Fibroblast of peridontal ligament (primary cell): Measurements from ENCODE around the gene KCNH4.
A peak's percentile ranks its signal among the peaks of the same experiment; 100 is the strongest.
"Not testable (repeated sequence)": the region's sequence is repeated elsewhere in the genome, so short reads cannot be mapped to it uniquely, and the experiment has no call there.

Experiments used
- DNase-seq: peaks from one replicate; pipeline ENCODE4 v3.0.0-alpha.2; 2010; ENCODE audit errors: extremely low read depth

The KCNH4 gene

GRCh38 chr17:42193969-42194899, 13.3 kb upstream of the KCNH4 start, which contains the start of gene GHDC:
GHDC (minus strand) TSS chr17:42194494; CDS start chr17:42193581, 913 bp downstream.
- peak; percentile 69 for DNase-seq

- DNase-seq = no peak
These were observed 12.4 kb upstream of the KCNH4 start for GRCh38 chr17:42193216-42193968.

- no peak for DNase-seq
These were observed 11.5 kb upstream of the KCNH4 start for GRCh38 chr17:42192189-42193126.

- no peak for DNase-seq
These were observed 10.3 kb upstream of the KCNH4 start for GRCh38 chr17:42191275-42191608.

DNA sequence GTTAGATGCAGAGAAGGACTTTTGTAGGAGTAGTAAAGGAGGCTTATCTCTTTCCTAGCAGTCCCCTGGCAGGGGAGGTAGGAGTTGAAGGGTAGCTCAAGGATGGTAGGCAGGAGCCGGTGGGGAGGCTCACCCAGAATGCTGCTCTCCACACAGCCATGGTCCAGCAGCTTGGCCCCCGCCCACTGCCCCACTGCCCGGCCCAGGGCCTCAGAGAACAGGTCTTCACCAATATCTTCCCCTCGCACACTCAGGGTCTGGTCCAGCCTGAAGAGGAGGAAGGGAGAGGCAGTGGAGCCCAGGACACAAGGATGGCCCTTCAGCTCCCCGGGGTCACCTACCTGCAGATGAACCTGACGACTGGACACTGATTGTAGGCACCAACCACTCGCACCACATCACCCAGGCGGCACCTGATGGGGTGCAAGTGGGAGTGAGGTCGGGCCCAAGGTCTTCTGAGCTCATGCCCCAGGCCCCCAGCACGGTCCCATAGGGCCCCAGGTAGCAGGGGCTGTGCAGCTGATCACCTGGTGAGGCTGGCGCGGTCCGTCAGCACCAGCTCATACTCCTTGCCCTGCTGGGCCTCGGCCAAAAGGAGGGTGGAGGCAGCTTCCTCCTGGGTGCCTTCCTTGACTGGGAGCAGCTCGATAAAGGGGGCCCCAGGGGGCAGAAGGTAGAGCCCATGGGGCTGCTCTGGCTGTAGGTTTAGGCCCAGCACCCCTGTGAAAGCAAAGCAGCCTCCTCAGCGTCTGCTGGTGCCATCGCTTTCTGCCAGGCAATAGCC, 9.7 kb upstream of the KCNH4 start:
- DNase-seq = no peak

DNA sequence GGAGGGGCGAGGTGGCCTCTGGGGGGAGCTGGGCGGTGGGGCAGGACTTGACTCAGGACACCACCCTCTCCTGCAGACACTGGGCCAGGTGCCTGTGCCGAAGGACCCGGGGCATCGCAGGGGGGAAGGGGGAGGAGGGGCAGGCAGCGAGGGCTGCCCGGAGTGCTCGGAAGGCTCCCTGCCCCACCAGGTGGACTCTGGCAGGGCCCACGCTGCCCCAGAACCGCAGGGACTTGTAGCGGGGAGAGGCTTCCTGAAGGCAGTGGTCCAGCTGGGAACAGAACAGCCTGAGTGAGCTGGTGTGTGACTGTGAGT, 8.7 kb upstream of the KCNH4 start:
- no peak for DNase-seq

- DNase-seq = peak; percentile 15
These were observed 8.1 kb upstream of the KCNH4 start for GRCh38 chr17:42188749-42189650.

DNA sequence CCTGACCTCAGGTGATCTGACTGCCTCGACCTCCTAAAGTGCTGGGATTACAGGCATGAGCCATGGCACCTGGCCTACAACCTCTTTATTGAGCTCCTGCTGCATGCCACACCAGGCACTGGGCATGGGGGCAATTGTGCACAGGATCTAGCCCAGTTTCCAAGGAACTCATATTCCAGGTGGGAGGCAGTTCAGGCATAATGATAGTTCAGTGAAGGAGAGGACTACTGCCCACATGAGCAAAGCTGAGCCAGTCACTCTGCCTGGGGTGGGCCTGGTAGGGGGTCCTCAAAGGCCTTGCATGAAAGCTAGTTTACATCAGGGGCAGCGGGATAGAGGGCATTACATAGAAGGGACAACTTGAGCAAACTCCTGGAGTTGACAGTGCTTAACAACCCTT, 6.9 kb upstream of the KCNH4 start:
- DNase-seq = no peak

DNA sequence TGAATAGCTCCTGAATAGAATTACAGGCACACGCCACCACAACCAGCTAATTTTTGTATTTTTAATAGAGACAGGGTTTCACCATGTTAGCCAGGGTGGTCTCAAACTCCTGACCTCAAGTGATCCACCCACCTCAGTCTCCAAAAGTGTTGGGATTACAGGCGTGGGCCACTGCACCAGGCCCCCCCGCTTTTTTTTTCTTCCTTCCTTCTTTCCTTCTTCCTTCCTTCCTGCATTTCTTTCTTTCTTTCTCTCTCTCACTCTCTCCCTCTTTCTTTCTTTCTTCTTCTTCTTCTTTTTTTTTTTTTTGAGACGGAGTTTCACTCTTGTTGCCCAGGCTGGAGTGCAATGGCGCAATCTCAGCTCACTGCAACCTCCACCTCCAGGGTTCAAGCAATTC, 5.2 kb upstream of the KCNH4 start:
- DNase-seq = not testable (repeated sequence)

DNA sequence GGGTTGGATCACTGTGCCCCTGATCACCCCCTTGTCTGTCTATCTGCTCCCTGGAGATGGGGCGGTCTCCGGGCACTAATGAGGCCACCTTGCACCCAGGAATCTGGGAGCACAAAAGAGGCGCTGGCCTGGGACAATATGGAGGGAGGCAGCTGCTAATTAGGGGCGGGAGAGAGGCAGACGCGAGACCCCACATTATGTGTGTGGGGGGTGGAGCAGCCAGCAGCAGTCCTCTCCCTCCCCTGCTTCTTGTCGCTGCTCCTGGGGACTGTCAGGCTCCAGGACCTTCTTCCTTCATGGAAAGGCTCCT, 4.6 kb upstream of the KCNH4 start:
- no peak for DNase-seq

DNA sequence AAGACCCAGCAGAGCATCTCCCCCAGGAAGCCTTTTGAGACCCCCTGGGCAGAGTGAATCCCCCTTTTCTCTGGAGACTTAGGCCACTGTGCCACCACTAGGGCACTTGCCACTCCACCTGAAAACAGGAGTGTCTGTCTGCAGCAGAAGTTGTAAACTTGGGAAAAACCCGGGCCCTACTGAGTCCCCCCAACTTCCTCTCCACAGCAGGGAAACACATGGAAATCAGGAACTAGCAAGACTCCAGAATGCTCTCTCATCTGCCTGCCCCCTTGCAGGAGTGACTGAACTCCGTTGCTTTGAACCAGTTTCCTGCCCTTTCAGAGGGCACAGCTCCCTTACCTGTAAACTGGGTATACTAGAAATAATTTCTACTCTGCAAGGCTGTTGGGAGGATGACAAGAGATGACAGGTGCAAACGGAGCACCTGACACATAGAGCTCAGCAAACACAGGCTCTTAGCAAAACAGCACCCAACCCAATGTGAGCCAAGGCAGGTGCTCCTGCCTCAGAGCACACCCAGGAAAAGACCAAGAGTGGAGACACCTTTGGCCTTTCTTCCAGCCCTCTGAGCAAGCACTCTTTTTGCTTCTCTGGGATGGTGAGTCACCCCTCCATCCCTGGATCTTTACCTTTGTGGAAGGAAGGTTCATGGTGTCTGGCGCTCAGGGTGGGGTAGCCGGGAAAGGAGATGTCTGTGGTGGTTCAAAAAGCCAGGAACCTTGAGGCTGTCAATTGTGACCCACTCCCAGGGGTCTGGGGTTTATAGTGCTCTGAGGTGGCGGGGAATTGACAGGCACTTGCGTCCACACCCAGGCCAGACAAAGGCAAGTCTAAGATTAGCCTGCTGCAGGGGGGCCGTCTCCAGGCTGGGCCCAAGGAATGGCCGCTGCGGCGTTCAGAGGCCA, 4.0 kb upstream of the KCNH4 start, which contains the start of gene HCRT:
HCRT (minus strand) TSS at position 740 of the 908 bp plus-strand sequence; CDS start at position 653, 87 bp downstream.
- no peak for DNase-seq

GRCh38 chr17:42183741-42184711, 3.1 kb upstream of the KCNH4 start:
- DNase-seq = peak; percentile 49

- peak; percentile 31 for DNase-seq
These were observed 2.2 kb upstream of the KCNH4 start for GRCh38 chr17:42182927-42183734.

DNA sequence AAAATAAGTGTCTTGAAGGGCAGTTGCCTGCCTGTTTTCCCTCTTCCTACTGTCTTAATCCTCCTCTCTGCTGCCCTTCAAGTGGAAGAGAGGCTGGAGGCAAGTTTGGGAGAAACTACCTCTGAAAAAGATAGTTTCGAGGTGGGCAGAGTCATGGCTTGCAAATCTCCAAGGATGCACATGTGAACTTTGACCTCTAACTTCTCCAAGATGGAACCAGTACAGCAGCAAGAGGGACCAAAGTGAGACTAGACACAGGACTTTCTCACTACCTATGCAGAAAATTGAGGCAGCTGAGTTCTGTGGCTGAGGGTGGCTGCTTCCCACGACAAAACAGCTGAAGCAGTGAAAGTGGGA, 887 bp upstream of the KCNH4 start:
- DNase-seq = no peak

DNA sequence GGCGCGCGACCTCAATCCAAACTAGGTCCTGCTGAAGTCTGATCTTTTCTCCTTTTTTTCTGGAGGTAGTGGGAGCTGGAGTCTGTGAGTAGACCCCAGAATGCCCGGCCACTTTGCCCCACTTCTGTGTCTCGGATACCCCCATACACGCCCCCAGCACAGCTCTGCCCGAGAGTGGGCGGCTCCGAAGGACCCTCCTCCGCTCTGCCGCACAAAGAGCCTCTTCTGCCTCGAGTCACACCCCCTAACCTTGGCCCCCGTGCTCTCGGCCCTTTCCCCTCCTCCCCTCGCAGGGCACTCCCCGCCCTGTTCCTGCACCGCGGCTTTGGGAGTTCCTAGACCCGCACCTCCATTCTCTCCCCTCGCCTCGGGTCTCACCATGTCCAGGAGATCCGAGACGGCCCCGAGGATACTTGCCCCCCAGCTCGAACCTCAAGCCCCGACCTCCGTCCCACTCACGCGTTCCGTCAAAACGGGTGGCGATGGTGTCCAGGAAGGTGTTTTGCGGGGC, 476 bp downstream of the KCNH4 start:
- no peak for DNase-seq

DNA sequence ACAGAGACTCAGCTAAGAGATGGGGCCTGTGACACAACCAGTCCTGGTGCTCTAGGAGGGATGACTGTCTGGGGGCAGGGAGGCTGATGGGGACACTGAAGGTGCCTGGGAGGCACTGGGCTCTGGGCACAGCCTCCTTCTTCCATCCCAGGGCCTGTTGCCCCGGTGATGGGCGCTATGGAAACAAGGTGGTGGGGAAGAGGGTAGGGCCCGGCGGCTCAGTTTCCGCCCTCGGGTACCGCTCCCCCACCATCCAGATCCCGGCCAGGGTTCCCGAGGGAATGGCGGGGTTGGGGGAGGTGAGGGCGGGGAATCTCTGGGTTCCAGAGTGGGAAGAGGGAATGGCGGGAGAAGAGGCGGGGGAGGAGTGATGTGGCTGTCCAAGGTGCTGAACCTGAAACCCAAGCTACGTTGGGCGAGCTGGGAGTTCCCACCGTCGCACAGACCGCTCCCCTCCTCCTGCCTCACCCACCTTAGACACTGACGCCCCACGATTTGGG, 981 bp downstream of the KCNH4 start:
- peak; percentile 28 for DNase-seq

- no peak for DNase-seq
These were observed 1.6 kb downstream of the KCNH4 start for GRCh38 chr17:42179335-42179734.
